HS-5 (cell line): ENCODE measurements around the gene CCL3.
"Not testable (repeated sequence)": the region's sequence is repeated elsewhere in the genome, so short reads cannot be mapped to it uniquely, and the experiment has no call there.

Source experiments
- DNase-seq: peaks from one replicate; pipeline ENCODE4 v3.0.0-alpha.2; 2012; ENCODE audit warnings: low read depth

Gene CCL3

DNA sequence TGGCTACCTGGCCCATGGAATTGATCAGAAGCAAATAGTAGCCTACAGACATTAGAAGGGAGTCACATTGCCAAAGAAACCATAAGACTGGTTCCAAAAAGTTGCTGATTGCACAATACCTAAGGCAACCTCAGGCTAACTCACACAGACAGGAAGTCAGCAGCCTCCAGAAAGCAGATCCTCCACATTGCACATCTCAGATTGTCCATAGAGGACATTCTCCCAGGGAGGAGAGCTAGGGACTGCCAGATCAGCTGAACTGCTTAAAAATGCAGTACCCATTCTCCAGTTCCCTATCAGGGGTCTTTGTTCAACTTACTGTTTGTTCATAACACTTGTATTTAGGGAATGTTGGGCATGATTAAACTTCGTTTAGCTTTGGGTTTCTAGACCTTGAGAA, 4.2 kb downstream of the CCL3 start:
- no peak for DNase-seq

DNA sequence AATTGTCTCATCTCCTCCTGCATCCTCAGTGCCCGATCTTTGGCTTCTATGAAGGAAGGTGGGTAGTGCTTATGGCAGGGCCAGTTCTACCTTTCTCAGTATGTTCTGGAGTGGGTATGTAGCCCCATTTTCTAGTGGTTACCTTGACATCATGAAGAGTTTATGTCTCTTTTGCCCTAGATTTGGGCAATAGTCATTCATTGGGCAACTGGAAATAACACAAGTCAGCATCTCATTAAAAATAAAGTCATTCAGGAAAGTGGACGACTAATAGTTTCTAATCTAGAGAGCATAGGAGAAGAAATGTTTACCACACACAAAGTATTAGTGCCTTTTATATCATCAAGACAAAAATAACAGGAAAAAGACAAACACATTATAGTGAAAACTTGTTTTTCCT, 6.3 kb downstream of the CCL3 start:
- not testable (repeated sequence) for DNase-seq

DNA sequence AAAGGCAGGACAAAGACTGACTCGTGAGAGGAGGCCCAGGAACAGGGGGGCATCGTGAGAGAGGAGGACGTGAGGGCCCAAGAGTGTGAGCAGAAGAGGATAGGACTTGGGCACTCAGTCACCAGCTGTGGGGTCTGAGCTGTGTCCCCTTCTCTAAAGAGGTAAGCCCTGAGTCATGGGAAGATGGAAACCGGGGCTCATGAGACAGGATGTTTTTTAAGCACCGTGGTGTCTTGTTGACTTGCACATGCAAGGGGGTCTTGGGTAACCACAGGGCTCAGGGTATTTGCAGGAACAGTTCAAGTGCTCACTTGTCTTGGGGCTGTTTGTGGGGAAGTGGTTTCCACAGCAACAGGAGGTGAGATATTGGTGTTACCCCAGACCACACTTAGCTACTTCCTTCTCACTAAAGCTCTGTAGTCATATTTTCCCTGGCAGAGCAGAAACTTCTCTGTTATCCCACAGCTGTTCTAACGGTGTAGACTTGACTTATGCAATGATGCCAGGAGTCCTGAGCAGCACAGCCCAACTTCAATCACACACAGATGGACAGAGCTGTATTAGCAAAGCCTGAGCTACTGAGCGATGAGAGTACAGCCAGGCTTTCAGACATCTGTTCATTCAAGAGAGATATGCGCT, 7.3 kb downstream of the CCL3 start:
- DNase-seq = not testable (repeated sequence)

DNA sequence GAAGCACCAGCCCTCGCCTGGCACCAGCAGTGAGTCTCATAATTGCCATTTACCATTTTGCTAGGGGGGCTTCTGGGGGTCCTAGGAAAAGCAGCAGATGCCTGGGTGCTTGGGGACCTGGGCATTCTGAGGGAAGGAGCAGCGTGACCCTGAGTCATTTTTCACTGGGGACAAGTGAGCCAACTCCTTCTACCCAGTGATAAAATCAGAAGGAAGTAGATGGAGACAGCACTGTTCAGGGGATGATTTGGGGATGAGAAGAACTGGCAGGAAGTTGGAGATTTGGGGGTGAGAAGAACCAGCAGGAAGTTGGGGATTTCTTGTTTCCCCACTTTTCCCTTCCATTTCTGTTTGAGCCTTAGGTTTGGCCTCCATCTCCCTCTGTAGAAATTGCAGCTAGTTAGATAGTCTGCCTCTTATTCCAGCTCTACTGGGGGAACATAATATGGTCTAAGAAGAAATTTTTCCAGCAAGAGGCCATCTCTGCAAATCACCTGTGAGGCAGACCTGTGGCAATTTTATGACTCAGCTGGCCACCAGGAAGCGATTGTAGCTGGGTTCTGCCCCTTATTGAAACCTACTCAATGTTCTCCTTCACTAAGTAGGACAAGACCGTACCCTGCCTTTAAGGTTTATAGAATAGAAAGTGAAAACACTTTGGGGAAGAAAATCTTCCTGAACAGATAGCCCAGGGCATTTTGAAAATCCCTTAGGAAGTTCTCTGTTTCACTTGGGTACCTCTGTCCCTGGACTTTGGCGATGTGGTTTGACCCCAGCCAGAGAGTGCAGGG, 8.1 kb downstream of the CCL3 start:
- DNase-seq = not testable (repeated sequence)

DNA sequence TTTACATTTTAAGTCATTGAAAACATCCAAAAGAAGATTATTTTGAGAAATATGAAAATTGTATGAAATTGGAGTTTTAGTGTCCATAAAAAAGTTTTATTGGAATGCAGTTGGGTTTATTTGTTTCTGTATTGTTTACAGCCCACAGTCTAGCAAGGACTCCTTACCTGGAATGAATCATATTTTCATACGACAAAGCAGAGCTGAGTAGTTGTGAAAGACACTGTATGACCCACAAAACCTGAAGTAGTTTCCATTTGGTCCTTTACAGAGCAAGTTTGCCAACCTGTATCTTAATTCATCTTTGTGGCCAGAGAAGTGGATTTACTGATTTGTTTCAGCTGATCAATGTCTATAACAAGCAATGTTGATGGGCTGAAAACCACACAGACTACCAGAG, 15.6 kb downstream of the CCL3 start:
- DNase-seq = no peak

DNA sequence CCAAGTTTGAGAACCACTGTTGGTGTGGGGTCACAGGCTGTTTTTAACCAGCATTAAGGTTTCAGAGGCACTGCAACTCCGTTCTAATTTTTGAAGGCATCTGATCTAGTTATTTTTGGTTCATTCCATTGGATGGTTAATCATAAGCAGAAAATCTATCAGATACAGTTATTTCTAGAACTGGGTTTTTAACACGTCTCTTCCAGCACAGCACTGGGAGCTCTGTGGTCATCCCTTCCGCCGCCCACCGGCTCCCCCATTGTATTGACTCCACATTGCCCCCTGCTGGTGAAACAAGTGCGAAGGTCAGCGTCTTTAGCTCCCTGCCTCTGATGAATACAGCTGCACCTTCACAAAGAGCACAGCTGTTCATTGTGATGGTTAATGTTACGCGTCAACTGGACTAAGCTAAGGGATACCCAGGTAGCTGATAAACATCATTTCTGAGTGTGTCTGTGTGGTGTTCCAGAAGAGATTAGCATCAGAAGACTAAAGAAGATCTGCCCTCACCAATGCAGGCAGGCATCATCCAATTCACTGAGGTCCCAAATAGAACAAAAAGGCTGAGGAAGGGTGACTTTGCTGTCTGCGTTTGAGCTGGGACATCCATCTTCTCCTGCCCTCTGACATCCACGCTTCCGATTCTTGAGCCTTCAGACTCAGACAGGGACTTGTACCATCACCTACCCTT, 17.4 kb downstream of the CCL3 start:
- DNase-seq = no peak

DNA sequence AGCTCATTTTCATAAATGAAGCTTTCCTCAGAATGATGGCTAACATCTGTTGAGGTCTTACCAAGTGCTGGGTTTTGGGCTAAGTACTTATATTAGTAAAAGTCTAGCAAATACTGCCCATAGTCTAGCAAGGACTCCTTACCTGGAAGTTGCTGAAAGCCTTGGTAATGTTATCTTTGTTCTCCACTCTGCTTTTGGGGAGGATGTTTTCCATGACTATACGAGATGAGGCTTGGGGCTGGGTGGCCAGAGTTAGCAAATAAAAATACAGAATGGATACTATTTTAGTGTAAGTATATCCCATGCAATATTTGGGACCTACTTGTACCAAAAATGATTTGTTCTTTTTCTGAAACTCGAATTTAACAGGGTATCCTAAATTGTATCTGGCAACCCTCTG, 18.2 kb downstream of the CCL3 start:
- no peak for DNase-seq

DNA sequence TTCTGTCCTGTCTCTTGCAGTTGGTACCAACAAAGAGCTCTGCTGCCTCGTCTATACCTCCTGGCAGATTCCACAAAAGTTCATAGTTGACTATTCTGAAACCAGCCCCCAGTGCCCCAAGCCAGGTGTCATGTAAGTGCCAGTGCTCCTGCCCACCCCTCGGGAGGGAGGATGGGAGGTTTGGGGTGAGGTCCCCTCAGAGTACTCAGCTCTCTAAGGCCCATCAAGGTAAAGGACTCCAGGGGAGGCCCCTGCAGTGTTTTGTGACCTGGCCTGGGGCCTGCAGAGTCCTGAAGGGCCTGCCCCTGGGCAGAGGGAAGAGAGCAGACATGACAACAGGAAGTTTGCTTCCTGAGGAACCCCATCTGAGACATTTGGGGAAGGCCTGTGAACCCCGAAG, 19.5 kb downstream of the CCL3 start:
- no peak for DNase-seq

DNA sequence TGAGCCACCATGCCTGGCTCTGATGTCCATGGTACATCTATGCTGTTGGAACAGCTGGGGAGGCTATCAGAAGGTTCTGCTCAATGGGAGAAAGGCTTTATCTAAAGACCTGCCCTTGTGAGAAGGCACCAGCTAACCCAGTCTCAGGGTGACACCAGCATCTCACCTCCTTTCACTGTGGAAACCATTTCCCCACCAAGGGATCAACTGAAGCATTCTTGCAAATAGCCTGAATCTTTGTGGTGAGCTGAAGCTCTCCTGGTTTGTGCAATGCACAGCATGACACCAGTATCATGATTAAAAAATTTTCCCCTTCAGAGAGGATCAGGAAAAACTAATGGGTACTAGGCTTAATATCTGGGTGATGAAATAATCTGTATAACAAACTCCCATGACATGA, 20.8 kb downstream of the CCL3 start:
- no peak for DNase-seq

DNA sequence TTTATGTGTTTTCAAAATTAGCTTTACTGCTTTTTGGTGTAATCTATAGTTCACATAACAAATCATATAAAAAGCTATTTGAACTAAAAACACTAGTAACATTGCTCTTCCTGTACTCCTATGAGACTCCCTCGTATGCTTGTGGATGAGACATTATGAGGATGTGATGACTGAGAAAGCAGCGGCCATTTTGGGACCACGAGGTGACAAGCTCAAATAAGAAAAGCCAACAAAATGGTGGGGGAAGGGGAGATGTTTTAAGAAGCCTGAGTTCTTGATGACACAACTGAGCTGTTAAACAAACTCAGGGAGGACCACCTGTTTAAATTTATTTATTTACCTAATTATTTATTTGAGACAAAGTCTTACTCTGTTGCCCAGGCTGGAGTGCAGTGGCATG, 21.4 kb downstream of the CCL3 start:
- DNase-seq = no peak

DNA sequence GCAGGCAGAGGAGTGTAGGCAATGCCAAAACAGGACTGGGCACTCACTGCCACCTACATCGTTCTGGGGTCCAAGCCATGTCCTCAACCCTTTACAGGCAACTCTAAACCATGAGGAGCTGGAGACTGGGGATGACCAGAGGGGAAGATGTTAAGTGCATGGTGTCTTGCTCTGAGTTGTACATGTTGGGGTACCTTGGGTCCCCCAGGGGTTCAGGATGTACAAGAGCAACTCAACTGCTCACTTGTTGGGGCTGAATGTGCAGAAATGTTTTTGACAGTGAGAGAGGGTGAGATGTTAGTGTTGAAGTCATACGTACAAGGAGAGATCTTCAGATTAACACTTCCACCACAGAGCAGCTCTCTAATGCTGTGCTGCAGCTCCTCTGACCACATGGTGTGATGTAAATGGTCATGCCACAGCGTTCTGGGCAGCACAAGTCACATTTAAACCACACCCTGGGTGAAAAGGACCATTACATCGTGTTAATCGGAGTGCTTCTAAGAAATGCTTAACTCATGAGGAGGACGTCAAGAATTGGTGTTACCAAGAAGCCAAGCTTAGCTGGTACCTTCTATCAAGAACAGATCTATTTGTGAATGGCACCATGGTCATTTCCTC, 23.5 kb downstream of the CCL3 start:
- no peak for DNase-seq

DNA sequence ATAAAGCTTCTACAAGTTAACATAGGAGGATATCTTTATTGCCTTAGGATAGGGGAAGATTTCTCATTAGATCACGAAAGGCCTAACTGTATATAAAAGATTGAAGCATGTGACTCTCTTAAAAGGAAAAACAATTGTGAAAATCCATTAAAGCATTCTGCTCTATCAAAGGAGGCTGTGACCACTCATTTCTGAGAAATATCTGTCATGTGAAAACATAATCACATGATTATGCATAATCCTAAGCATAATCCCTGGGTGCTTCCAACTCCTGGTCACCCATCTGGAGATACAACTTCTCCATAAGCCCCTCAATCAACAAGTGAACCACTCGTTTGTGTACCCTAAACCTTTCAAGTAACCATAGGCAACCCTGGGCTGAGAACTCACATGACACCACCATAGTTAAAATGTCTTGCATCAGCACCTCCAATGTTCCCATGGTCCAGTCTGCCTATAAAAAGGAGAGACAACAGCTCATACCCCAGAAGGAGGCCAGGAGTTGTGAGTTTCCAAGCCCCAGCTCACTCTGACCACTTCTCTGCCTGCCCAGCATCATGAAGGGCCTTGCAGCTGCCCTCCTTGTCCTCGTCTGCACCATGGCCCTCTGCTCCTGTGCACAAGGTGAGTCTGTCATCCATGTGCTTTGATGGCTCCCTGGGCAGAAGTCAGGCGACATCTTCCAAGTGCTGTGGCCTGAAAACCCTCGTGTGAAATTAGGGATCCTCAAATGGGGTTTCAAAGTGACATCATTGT, 26.0 kb downstream of the CCL3 start, which contains the start of gene CCL18:
Gene CCL18 (plus strand): TSS at position 487 of the 756 bp plus-strand sequence. CDS start 71 bp downstream, at position 558.
- DNase-seq = no peak

DNA sequence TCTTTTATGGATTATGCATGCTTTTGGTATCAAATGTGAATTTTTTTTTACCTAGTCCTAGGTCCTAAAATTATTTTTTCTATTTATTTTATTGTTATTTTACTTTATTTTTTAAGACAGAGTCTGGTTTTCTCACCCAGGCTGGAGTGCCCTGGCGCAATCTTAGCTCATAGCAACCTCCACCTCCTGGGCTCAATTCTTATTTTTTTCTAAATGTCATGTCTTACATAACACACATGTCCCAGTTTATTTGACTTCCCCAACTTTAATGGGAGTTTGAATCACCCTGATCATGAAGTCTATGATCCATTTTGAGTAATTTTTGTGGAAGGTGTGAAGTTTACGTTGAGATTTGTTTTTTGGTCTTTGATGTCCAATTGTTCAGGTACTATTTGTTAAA, 29.1 kb downstream of the CCL3 start:
- no peak for DNase-seq

DNA sequence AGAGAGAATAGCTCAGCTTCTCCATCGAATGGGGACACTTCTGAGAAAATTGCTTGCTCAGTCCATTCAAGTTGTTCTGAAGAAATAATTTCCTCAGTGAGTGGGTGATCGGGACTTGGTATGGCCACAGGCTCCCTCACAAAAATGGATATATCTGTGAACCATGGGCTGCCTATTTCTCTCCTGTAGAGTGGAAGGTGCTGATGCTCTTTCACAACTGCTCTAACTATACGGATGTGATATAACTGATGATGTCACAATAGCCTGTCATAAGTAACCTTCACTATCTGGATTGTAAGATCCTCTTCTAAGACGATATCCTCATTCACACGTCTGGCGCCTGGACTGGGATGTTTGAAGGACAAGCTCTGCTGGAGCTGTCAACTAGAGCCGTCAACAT, 30.5 kb downstream of the CCL3 start:
- no peak for DNase-seq

DNA sequence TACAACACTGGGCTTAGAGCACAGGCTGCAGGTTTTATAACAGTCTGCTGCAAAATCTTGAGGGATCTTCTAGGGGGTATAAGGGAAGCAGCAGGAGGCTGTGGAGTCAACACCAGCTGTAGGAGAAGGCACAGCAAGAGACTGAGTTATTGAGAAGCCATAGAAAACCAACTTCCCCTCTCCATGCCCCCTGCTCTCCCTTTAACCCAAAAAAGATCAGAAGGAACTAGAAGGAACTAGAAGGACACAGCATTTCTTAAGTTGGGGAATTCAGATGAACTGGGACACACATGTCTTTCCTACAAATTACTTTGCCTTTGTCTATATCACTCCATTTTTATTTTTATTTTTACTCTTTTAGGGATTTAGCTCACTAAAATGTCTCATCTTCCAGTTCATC, 32.0 kb downstream of the CCL3 start:
- no peak for DNase-seq

DNA sequence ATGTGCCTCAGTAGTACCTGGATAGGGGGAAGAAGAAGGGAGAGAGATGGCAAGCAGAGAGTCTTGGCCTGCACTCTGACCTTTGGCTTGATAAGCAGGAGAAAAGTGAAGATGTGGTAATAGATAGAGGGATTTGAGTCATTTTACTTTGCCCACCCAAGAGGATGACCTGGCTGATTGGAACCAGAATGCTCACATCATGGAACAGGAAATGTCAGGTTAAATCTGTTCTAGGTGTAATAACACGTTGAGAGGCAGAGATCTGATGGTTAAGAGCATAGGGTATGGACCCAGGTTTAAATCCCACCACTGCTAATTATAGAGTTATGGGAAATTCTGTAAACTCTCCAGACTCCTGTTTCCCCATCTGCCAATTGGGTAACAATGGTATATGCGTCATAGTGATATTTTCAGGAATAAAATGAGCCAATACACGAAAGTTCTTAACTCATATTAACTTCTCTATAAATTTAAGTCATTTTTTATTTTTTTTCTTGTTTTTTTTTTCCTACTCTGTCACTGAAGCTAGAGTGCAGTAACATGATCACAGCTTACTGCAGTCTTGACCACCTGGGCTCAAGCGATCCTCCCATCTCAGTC, 33.9 kb downstream of the CCL3 start:
- DNase-seq = no peak

DNA sequence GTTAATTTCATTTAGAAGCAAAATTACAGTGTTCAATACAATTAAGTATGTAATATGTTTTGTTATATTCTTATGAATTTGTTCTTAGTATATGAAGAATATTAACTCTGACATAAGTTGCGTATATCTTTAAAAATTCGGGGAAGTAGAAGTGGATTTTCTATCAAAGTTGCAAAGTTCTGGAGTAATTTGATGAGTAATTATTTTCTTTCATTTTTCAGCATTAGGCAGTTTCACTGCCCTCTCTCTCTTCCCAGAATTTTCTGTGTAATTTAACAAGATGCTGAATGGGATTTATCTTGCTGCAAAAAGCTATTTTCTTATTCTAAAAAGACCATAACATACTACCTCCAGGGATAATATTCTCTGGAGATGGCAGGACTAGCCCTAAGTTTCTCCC, 34.8 kb downstream of the CCL3 start:
- no peak for DNase-seq

DNA sequence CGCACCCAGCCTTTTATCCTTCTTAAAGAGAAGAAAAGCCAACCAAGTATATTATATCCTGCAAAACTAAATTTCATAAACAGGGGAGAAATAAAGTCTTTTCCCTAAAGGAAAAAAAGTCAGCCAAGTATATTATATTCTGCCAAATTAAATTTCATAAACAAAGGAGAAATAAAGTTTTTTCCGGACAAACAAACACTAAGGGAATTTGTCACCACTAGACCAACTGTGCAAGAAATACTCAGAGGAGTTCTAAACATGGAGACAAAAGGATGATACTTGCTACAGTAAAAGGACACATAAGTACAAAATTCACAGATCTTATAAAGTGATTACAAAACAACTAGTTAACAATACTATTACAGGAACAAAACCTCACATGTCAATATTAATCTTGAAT, 40.3 kb downstream of the CCL3 start:
- DNase-seq = no peak

DNA sequence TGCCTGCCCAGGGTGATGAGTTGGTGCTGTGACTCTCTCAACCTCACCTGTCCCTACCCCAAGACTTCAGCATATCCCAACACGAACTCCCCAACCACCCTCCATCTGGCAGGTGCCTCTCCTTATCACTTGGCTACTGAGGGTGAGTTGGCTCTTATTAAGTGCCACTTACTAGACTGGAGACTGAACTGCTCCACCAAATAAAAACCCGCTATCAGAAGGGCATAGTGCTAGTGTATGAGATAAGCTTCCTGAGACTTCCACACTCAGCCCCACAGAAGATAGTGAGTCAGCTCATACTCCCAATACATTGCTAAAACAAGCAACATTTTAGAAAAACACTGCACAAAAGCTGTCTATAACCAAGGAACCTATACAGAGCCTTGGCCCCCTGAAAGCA, 41.9 kb downstream of the CCL3 start:
- DNase-seq = no peak
